GM12891 (cell line): ENCODE measurements around the gene PRMT7.

ENCODE experiments used
- POLR2A ChIP-seq: IDR thresholded peaks from 2 replicates; pipeline ENCODE4 v1.6.1; 2011; ENCODE audit warnings: low read depth, low read length, control low read depth
- POLR2AphosphoS5 ChIP-seq: IDR thresholded peaks from 2 replicates; pipeline ENCODE4 v1.6.1; 2011; ENCODE audit warnings: low read depth, low read length, control low read depth
- TAF1 ChIP-seq: IDR thresholded peaks from 2 replicates; pipeline ENCODE4 v1.6.1; 2011; ENCODE audit warnings: low read depth, low read length, control low read depth

GRCh38 chr16:68367891-68368290 lies 57.1 kb downstream of the PRMT7 start:
- no peak for TF ChIP-seq POLR2A
- no peak for TF ChIP-seq TAF1
- TF ChIP-seq POLR2AphosphoS5 = no peak
